GM21526 (cell line): ENCODE results near the gene KLHL25.

ENCODE experiments used
- ATAC-seq: cut with Tn5 transposase; IDR thresholded peaks from one replicate; pipeline ENCODE4 v1.9.1; 2021; ENCODE audit warnings: moderate library complexity; ENCODE audit not compliant: unreplicated experiment, low FRiP score

The KLHL25 gene

DNA sequence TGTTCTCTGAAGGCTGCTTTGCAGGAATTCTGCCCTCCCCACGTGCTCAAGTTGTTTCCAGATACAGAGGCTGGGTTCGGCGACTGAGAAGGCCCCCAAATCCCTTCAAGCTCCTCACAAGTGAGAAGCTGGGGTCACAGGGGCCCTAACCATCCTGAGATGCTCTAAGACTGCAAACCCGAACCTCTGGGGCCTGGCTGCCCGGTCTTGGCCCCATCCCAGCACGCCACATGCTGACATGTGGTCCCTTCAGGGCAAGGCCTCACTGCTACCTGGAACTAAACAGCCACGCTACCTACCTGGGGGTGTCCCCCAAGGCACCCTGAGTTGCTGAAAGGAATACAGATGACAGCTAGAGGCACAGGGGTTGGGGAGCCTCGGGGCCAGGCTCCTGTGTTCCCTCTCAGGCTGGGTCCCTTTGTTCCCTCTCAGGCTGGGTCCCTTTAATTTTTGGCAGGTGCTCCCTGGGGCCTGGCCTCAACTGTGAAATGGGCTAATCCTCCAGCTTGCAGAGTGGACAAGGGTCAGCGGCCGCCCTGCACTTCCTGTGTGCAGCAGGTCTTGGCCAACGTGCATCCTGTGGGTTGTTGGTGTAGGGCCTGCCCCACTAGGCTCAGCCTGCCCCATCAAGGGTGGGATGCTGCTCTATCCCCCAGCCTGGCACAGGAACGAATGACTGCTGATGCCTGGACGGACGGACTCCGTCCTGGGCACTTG lies 32.5 kb downstream of the KLHL25 start:
- ATAC-seq, result no peak

DNA sequence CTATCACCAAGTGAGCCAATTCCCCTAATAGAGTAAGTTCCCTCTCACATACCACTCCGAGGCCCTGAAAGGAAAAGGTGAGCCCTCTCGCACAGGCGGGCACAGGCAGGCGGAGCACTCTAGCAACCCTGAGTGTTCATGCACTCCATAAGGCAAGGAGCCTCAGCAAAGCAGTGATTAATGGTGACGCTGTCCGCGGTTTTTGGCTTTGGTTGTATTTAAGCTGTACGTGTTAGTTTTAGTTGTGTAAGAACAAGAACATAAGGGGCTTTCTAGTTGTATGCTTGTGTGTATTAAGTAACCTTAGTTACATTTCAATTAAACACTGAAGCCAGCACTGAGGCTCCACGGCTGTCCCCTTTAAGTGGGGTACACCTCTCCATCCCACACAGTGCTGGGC lies 33.1 kb downstream of the KLHL25 start:
- ATAC-seq, result no peak

DNA sequence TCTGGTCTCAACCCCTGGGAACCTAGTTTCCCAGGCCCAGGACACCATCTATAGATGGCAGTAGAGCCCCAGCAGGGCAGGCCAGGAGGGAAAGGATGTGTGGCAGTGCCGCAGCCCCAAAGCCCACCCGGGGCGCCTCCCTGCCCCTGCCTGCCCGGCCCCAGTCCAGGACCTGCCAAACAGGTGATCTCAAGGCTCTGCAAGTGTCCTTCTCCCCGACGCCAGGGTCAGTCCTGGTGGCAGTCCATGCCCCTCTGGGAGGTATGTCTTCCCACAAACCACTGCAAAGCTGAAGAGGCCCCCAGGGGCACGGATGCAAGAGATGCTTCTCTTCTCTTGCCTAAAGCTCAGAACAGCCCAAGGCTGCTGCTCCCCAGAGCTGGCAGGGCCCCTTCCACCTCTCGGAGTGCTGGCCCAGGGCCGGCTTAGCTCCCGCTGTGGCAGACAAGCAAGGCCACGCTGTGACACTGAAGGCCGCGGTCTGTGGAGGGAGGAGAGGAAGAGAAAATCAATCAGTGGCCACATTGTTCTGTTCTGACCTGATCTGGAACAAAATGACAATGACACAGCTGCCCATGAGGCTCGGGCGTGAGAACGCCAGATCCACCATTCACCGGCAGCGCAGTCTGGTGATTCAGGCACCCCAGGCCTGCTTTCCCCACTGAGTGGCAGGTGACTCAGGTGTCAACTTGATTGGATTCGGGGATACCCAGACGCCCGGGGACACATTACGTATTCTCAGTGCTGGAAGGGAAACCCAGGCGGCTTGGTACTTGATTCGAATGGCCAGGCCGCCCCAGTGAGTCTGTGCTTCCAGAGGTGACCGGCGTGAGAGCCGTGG lies 34.0 kb downstream of the KLHL25 start:
- no peak for ATAC-seq

DNA sequence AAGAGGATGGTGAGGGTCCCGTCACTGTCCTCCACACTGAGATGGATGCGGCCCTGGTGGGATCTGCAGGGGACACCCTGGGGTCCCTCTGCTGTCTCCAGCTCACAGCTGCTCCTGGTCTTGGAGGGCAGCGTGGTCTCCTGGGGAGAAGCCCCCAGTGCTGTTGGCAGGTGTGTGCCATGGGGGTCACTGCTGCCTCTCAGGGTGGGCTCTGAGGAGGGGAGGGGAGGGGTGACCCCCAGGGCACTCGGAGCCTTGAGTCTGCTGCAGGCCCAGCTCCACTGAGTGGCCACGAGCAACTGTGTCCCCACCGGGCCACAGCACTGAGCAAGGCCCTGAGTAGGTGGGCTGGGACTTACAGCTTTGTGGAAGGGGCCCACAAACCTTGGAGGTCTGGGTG lies 34.7 kb downstream of the KLHL25 start:
- no peak for ATAC-seq

DNA sequence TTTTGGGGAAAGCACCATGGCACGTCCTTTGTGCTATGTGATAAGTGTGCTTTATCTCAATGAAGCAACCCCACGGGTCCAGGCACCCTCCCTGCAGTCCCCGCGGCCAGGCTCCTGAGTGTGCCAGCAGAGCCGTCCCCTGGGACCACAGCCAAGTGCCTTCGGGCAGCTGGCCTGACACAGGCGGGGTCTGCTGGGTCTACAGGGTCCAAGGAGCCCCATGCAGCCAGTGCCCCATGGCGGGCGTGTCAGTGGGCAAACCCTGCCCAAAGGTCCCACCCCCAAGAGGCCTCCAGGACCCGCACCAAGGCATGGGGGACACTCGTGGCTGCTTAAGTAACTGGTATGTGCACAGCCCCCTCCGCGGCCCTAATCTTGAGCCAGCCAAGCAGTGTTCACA lies 35.3 kb downstream of the KLHL25 start:
- ATAC-seq, result no peak

DNA sequence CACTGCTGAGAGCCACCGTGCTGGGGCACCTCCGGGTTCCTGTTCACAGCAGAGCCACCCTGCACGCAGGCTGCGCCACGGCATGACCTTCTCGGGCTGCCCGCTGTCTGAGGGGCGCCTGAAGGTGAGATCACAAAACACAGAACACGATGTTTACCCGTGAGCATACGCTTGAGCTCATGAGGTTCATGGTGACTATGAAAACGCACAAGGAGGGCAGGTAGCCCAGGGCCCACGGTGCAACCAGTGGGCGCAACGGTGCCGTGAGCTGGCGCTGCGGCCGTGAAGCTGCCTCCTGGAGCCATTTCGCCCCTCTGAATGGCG lies 36.1 kb downstream of the KLHL25 start:
- no peak for ATAC-seq

DNA sequence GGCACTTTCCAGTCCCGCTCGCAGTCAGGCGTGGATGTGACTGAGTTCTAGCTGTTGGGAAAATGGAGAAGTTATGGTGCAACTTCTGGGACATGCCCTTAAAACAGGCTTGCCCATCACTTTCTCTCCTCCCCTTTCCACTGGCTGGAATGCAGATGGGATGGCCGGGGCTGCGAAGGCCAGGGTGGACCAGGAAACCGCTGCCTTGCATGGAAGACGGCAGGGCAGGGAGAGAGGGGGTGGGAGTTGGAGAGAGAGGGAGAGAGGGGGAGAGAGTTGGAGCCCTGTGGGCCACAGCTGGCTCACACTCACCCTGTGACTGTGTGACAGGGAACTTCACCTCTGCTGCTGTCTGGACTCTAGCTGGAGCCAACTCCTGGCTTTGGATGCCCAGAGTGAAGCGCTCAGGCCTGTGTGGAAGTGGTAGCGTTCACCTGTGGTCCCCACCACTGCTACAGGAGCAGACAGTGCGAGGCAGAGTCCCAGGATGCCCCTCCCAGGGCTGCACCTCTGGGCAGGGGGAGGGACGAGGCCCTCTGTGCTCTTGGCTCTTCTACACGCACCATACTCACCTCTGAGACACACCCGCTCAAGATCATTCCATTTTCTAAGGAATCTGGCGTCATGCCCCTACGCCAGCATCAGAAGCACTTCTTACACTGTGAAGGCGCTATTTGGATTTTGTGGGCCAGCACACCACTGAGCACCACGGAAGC lies 36.6 kb downstream of the KLHL25 start:
- ATAC-seq, result no peak

DNA sequence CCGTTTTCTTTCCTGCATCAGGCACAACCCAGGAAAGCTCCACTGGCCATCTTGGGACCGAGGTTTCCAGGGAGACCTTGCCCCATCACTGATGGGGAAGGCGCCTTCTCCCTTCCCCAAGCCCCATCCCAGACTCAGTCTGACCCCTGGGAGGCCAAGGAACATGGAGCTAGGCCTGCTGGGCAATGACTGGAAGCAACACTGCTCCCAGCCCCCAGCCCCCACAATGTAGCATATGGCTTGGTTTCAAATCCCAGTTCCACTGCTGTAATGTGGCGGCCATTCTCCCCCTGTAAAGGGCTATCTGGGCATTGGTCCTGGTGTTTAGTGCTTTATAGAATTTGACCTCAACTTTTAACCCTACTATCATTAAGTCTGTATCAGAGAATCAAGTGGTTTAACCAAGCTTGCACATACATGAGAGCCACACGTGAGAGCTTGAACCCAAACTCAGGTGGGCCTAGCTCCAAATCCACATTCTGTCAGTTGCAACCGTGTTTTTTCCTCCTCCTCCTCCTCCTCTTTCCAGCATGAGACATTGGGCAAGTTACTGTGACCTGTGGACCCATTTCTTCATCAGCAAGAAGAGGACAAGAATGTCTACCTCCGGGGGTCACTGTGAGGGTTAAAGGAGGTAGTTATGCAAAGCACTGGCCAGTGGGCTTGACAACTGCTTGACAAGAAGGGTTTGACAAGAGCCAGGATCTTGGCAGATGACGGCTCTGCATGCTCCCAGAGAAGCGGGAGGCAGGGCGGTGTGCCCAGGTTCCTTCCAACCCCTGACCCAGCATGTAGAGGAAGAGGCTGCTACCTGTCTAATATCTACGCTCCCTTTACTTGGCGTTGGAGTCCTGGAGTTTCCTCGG lies 37.4 kb downstream of the KLHL25 start:
- no peak for ATAC-seq

DNA sequence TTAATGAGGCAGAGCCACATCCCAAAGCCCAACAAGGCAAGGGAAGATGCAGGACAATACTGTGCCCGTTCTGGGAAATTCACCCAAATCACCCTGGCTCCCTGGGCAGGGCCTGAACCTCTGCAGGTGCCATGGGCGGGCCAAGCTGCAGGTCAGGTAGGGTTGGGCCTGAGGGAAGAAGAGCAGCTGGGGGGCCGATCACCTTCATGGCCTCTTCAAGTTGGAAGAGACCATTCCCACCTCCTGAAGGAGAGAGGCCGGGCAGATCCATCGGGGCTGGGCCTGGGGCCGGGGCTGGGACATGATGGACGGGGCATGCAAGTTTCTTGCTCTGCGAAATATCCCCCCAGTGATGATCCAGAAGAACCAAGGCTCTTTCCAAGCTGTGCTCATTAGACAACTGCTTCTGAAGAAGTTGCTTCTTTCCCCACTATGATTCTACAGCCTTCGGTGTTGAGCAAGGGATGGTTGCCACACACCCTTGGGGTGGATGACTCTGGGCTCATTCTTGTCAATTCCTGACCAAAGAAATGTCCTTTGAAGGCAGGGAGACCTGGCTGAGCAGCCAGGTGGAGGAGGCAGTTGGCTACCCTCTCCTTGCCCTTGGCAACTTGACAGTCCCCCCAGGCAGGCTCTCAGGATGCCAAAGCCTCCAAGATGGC lies 38.2 kb downstream of the KLHL25 start:
- no peak for ATAC-seq

DNA sequence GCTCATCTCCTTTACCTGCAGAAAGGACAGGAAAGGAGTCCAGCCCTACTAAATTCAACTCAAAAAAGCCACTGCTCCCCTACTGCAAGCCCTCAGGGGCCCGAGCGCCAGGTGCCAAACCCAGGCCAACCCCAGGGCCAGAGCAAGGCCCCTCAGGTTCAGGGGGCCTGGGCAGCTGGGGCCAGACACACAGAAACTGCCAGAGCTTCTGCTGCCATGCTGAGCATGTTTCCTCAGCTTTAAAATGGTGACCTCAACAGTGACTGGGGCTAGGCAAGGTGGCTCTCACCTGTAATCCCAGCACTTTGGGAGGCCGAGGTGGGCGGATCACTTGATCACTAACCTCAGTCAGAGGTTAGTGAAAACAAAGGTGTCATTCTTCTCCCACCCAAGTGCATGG lies 38.8 kb downstream of the KLHL25 start:
- ATAC-seq, result no peak

DNA sequence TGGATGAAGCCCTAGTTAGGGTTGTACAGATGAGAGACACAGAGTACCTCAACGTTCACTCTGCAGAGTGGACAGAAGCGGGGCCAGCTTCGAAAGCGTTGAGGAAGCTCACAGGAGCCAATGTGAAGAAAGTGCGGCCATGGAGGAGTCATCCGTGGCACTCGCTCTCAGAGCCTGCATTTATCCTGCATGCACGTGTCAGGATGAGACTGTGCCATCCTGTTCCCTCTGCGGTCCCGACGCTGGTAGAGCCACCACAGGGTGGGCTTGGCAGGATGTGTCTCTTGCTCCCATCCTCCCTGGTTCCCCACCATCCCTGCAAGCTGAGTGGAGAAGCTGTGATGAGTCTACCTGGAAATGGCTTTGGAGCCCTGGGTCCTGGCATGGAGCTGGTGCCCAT lies 39.3 kb downstream of the KLHL25 start:
- no peak for ATAC-seq

DNA sequence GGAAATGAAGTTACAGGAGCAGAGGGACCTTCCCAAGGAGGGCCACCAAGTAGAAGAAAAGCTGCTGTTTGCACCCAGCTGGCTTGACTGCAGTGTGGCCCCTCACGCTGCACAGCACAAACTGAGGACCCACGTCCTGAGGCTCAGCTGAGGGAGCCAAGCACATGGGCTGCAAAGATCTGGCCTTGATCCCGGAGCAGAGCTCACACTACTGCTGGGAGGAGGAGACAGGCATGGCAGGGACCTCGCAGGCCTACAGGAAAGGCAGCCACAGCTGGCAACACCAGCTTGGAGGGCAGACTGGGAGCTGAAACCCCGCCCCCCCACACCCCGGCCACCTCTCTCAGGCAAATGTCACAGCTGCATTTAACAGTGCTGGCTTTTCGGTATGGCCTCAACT lies 39.7 kb downstream of the KLHL25 start:
- ATAC-seq, result no peak

DNA sequence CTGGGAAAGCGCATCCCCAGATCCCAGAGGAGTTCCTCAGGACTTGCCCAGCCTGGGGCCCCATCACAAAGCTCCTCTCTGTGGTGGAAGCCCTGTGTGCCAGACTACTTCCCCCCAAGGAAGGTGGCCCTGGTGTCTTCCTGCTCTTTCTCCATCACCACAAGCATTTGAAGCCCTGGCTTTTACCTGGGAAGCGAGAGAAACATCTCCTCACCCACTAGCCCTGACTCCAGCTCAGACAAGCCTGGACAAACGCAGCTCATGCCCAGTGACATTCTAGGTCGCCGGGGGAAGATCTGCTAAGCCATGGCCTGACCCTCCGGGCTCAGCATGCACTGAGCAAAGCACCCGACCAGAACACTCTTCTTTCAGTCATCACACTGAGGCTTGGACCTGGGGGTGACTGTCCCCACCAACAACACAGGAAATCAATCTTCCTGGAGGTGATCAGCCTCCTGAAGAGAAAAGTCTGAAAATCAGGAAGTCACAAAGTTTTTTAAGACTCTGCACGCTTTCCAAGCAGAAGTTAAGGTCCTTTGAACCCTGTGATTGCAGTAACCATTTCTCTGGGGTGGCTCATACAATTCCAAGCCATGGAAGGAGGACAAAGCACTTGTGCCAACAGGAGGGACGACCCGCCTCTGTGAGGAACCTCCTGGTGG lies 40.8 kb downstream of the KLHL25 start:
- no peak for ATAC-seq

DNA sequence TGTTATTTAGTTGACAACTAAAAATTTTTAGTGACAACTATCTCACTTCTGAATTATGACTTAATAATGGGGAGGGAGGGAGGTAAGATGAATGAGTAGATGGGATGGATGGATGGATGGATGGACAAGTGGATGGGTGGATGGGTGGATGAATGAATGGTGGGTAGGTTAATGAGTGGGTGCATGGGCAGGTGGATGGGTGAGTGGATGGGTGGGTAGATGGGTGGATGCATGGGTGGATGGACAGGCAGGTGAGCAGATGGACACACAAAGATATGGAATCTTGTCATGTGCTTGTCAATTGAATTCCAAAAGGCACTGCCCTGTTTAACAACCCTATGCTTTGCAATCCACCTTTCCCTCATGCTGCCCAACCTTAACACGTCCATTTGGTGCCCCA lies 41.5 kb downstream of the KLHL25 start:
- ATAC-seq, result no peak

DNA sequence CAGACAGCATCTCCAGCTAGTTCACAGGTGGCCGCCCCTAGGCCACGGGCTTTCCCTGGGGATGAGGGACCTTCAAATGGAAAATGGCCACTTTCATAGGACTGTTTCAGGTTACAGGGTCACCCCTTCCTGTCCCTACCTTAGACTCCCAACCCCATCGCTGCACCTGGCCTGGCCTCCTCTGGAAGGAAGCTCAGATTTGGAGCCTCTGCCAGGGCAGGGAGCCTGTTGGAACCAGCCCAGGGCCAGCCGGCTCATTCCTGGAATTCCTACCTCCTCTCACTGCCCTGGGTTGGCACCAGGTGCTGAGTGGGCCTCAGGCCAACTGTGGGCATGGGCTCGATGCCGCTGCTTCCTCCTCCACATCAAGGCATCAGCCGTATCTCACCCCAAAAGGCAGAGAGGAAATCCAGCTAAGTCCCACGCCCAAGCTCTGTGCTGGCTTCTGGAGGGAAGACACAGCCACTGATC lies 42.2 kb downstream of the KLHL25 start:
- no peak for ATAC-seq

DNA sequence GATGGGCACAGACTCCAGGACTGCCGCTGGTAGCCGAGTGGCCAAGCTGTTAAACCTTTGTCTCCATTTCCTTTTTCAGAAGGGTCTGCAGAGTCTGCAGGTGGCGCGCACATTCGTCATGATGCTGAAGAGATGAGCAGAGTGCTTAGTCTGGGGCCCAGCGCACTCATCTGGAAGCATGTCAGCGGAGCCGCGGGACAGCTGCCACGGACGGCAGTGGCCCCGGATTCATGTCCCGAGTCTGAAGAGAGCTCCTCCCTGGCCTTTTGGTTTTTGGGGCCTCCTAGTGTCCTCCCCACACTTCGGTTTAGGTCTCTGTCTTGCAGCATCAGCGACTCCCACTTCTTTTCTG lies 42.6 kb downstream of the KLHL25 start:
- ATAC-seq, result no peak

DNA sequence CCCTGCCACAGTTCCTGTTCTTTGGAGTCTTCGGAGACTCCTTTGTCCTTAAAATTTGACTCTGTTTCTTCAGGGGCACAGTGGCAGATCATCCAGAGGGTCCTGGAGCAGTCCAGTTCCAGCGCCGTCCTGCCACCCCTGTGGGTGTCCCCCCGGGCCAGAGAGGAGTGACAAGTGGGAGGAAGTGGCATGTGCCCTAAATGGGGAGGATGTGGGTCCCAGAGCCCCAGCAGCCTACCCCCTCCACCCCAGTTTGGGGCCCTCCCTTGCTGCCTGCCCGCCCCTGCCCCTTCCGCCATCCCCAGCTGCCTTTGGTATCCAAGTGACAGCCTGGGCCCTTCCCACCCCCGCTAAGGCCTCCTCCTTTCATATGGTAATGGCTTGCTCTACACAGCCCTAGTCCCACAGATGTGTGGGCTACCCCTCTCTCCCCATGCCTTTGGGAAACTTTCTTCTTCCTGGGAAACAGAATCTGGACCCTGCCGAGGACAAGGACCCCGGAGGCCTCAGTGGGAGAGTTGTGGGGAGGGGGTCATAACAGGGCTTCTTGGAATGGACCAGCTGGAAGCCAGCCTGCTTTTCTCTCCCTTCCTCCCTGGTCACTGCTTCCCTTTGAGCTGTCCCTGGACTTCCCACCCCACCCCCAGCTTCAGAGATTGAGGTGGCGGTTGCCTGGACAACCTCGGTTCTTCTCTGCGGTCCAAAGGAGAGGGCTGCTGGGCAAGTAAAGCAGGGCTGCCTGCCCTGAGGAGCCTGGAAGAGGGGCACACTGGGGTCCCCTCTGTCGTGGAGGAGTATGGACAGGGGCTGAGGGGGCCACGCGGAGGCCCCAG lies 43.2 kb downstream of the KLHL25 start:
- ATAC-seq, result no peak

DNA sequence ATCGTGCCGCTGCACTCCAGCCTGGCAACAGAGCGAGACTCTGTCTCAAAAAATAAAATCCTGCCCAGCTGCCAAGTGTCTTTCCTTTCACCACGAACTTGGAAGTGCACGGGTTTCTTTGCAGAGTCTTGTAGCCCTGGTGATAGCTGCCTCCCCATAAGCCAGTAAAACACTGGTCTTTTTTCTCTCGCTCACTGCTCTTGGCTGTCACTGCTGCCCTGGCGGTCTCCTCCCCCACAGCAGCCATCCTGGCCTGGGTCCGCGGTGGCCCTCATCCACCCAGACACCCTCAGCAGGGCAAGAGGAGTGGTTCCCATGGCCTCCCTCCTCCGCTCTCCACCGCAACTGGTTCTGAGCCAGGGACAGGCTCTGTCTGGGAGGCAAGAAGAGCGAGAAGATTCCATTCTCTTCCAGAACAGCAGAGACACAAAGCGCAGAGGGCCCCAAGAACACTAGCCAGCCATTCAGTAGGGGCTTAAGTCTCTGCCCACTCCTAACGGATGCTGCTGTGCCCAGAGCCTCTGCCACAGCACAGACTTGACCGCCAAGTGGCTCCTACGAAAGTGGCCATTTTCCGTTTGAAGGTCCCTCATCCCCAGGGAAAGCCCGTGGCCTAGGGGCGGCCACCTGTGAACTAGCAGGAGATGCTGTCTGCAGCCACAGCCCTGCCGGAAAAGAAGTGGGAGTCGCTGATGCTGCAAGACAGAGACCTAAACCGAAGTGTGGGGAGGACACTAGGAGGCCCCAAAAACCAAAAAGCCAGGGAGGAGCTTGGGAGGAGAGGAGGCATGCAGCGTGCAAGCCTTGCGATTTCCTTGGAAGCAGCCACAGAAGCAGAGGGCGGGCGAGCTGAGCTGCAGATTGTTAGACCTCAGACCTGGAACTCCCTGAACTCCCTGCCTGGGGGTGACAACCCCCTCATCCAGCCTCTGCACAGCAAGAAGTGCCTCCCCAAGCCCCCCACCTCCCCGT lies 44.1 kb downstream of the KLHL25 start:
- ATAC-seq, result no peak
